Activated CD8-positive, alpha-beta memory T cell treated with anti-CD3 and anti-CD28 coated beads, Interleukin-2, amount 10 ng/mL, durations not matched to agents 7 days and 5 days (primary cell): ENCODE results near the gene USP49. TPM values are rescaled to one million over a fixed set of nuclear protein-coding genes. Genes with fewer than 3 reads are reported as not detected.

ENCODE experiments used
- ATAC-seq: fragments of 150-1000 bp; cut with Tn5 transposase; one replicate; pipeline ENCODE4 v1.10.0; 2021; ENCODE audit warnings: moderate library complexity
- CTCF ChIA-PET: fragments of 350-600 bp; sonication (Branson Sonifier 250); formaldehyde crosslinking; loops from one replicate; lab custom pipeline; 2021; ENCODE audit warnings: antibody characterized with exemption; lab: Charles Lee
- DNase-seq: peaks from one replicate; pipeline ENCODE4 v3.0.0-alpha.2; 2020
- H3K27ac Mint-ChIP-seq: one replicate; pipeline ENCODE4 v1.8.0; 2021; ENCODE audit warnings: mild to moderate bottlenecking, mixed read lengths
- H3K27me3 Mint-ChIP-seq: one replicate; pipeline ENCODE4 v1.8.0; 2021; ENCODE audit warnings: mixed read lengths
- H3K36me3 Mint-ChIP-seq: one replicate; pipeline ENCODE4 v1.8.0; 2021; ENCODE audit warnings: mild to moderate bottlenecking, mixed read lengths
- H3K4me1 Mint-ChIP-seq: one replicate; pipeline ENCODE4 v1.8.0; 2021; ENCODE audit warnings: mixed read lengths
- H3K4me3 Mint-ChIP-seq: one replicate; pipeline ENCODE4 v1.8.0; 2021; ENCODE audit warnings: mild to moderate bottlenecking, moderate library complexity, mixed read lengths
- H3K9me3 Mint-ChIP-seq: one replicate; pipeline ENCODE4 v1.8.0; 2022; ENCODE audit warnings: low read depth, mixed read lengths
- total RNA-seq, 2 experiments: library from RNA; stranded (reverse); gene quantifications; one replicate each; pipeline ENCODE4 v1.2.3, GENCODE V29; 2021

USP49 gene
- total RNA-seq, 2 experiments from 2014 or later: 7.7 to 9.1 TPM

DNA sequence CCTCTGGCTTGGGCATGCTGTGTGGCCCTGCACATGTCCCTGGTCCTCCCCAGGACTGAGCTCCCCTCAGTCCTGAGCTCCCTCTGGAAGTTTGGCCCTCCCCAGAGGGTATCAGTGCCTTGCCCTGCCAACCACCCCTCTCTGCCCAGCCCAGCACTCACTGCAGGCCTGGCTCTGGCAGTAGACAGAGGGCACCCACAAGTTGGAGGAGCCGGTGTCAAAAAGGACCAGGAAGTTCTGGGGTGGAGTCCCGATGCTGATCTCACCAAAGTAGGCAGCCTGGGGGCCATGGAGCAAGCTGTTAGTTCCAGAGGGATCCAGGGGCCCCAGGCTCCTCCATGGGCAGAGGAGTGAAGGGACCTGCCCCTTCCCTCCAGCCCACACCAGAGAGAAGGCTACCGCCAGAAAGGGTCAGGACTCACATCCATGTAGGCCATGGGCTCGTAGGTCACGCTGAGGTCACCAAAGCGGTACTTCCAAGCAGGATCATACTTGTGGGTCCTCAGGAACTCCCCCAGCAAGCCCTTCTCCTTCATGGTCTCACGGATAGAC, 150.9 kb downstream of the USP49 start:
- no peaks in the 10 kb centered on the region for H3K36me3 Mint-ChIP-seq
- no peaks in the 10 kb centered on the region for H3K27me3 Mint-ChIP-seq
- no peaks in the 10 kb centered on the region for H3K9me3 Mint-ChIP-seq
- no peak for ATAC-seq
- CTCF ChIA-PET: no interaction called here
- no peak overlapping the region for H3K4me3 Mint-ChIP-seq
- no peak for DNase-seq
- H3K27ac Mint-ChIP-seq: no peak overlapping the region
- H3K4me1 Mint-ChIP-seq: no peaks in the 10 kb centered on the region

DNA sequence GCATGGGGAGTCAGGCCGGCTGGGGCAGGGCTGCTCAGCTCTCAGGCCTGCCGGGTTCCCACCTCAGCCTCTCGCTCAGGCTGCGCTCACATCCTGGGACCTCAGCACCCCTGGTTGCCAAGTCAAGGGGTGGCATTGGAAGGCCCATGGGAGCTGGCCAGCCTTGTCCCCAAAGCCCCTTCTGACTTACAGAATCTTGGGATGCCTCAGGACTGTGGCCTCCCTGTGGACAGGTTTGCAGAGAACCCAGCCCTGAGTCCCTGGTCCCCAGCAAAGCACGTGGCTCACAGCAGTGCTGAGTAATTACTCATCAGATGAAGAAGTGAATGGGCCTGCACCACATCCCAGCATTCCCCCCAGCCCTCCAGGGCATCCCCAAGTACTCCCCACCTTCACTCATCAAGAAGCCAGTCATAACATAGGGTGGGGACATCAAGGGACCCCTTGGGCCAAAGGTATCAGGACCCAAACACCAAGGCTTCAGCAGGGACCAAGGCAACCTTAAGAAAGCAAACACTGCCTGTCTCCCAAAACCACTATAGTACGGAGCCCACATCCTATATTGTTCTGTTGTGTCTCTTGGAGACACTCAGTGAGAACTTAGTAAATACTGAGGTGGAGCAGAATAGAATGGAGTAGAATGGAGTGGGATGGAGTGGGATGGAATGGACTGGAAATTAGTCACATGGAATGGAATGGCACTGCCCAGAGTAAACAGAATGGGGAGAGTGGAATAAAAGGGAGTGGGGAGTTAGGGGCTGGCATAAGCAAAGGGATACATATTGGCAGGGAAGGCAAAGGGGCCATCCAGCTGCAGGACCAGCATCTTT, 151.6 kb downstream of the USP49 start:
- DNase-seq: no peak
- Mint-ChIP-seq H3K9me3 (no peaks in the 10 kb centered on the region), H3K27me3 (no peaks in the 10 kb centered on the region), H3K27ac (no peak overlapping the region), H3K4me1 (no peaks in the 10 kb centered on the region), H3K4me3 (no peak overlapping the region), H3K36me3 (no peaks in the 10 kb centered on the region)
- CTCF ChIA-PET: interaction anchor here (1.2 kb wide), 1 partner anchor 32 kb away, joined by 4 read pairs; no protein-coding TSS in a partner anchor
- no peak for ATAC-seq

DNA sequence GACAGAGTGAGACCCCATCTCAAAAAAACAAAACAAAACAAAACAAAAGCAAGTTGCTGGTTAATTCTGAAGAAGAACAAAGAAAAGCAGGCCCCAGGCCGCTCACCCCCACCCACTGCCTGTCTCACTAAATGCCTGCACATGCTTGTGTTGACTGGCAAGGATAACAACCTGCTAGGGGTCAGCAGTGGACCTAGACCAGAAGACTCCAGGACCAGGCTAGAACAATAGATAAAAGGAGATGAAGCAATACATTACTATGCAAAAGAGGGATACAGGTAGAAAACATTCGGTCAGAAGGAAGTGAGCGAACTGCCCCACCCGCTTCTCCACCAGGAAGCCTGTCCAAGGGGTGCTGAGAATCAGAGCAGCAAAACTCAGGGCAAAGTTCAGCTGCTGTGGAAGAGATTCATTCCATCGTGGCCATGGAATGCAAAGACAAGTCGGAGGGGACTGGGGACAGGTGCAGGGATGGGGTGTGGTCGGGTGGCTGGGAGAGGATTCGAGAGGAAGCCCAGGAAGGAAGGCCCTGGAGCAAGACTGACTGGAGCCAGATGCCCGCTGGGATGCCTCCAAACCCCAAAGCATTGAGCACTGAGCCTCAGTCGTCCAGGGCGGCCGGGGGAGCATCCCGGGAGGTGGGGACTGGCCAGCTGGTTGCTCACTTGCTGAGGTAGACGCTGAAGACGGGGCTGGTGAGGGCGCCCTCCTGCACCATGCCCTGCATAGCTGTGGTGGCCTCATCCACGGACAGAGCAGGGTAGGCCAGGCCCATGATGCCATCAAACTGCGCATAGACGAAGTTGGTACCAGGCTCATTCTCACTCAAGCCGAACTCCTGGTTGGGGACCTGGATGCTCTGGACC, 153.3 kb downstream of the USP49 start:
- H3K27me3 Mint-ChIP-seq: no peaks in the 10 kb centered on the region
- ATAC-seq: no peak
- H3K27ac Mint-ChIP-seq: no peak overlapping the region
- no peaks in the 10 kb centered on the region for H3K4me1 Mint-ChIP-seq
- H3K4me3 Mint-ChIP-seq: no peak overlapping the region
- CTCF ChIA-PET: interaction anchor here (1.2 kb wide), 1 partner anchor 33 kb away, joined by 4 read pairs; no protein-coding TSS in a partner anchor
- H3K36me3 Mint-ChIP-seq: no peaks in the 10 kb centered on the region
- DNase-seq: no peak
- no peaks in the 10 kb centered on the region for H3K9me3 Mint-ChIP-seq

DNA sequence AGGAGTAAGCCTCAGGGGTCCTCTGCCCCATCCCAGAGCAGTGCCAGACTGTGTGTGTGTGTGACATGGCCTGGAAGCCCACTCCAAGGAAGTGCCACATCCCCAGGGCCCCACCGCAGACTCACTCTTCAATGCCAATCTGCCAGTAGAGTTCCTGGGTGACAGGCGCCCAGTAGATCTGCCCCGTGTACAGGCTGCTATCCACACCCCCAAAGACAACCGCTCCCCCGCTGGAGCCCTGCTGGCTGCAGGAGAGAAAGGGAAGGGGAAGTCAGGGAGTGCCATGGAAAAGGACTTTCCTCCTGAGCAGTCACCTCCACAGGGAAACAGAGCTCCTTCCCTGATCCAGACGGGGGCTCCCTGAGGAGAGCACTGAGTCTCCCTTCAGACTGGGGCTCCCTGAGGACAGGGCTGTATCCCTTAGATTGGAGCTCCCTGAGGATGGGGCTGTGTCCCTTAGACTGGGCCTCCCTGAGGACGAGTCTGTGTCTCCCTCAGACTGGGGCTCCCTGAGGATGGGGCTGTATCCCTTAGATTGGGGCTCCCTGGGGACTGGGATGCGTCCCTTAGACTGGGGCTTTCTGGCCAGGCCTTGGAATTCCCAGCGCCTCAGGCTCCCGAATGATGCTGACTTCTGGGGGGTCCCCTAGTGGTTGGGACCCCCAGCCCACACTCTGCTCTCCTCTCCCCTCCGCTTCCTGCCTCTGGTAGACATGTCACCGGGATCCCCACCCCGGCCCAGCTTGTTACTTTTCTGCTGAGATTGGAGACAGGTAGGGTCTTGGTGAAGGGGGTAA, 154.6 kb downstream of the USP49 start:
- H3K27me3 Mint-ChIP-seq: no peaks in the 10 kb centered on the region
- peaks cover 5% of the 10 kb centered on the region for H3K4me1 Mint-ChIP-seq
- ATAC-seq (no peak), DNase-seq (no peak)
- no peaks in the 10 kb centered on the region for H3K36me3 Mint-ChIP-seq
- H3K27ac Mint-ChIP-seq: no peak overlapping the region
- H3K4me3 Mint-ChIP-seq: no peak overlapping the region
- H3K9me3 Mint-ChIP-seq: no peaks in the 10 kb centered on the region
- CTCF ChIA-PET: interaction anchor here (0.9 kb wide), 1 partner anchor 57 kb away, joined by 3 read pairs; no protein-coding TSS in a partner anchor

Other genes starting within 250 kb of the USP49 start
- gene TFEB, start 159.8 kb downstream of the USP49 start, total RNA-seq: 10 to 100 TPM; 14.5 to 15.8 TPM
- not detected for gene PGC, start 148.0 kb downstream of the USP49 start, total RNA-seq
- 1 to 10 TPM; 4.8 to 6.2 TPM for gene FRS3, start 115.5 kb downstream of the USP49 start, total RNA-seq
- gene PRICKLE4, start 114.6 kb downstream of the USP49 start, total RNA-seq: not detected
- 100 to 1,000 TPM; 161 to 219 TPM for gene TOMM6, start 107.7 kb downstream of the USP49 start, total RNA-seq
- 10 to 100 TPM; 21.9 to 25.6 TPM for gene MED20, start 25.8 kb upstream of the USP49 start, total RNA-seq
- 10 to 100 TPM; 33.1 to 48.5 TPM for gene BYSL, start 26.1 kb upstream of the USP49 start, total RNA-seq
- gene CCND3, start 46.4 kb upstream of the USP49 start, total RNA-seq: 100 to 1,000 TPM; 333 to 502 TPM
- 10 to 100 TPM; 50.9 to 53.2 TPM for gene TAF8, start 155.1 kb upstream of the USP49 start, total RNA-seq
- gene C6orf132, start 247.2 kb upstream of the USP49 start, total RNA-seq: under 1 TPM; 0.16 to 0.18 TPM